Neutrophil (primary cell): ENCODE data around the gene MRPL1.
A peak's percentile ranks its signal among the peaks of the same experiment; 100 is the strongest.

Experiments
- H3K27ac ChIP-seq: fragments of 200-600 bp; sonication (generic); 2 replicates; pipeline ENCODE4 v1.5.1; 2016; ENCODE audit warnings: mild to moderate bottlenecking, moderate library complexity
- H3K27me3 ChIP-seq: fragments of 200-600 bp; sonication (generic); 2 replicates; pipeline ENCODE4 v1.6.0; 2016; ENCODE audit warnings: mild to moderate bottlenecking
- H3K36me3 ChIP-seq: fragments of 200-600 bp; sonication (generic); 2 replicates; pipeline ENCODE4 v1.5.1; 2017
- H3K4me1 ChIP-seq, 2 experiments: fragments of 200-600 bp in 1 of 2; sonication (generic) in 1 of 2; 1 replicate in 1 of 2; 2 replicates in 1 of 2; pipeline versions ENCODE4 v1.5.1 to v1.6.1; 2013 to 2016; ENCODE audit warnings: low read depth in 1 of 2, low read length in 1 of 2, mild to moderate bottlenecking in 1 of 2, moderate library complexity in 1 of 2; ENCODE audit not compliant: control insufficient read depth in 1 of 2, insufficient read depth in 1 of 2
- H3K4me3 ChIP-seq, 2 experiments: fragments of 200-600 bp in 1 of 2; sonication (generic) in 1 of 2; 1 replicate in 1 of 2; 2 replicates in 1 of 2; pipeline ENCODE4 v1.5.1; 2013 to 2016; ENCODE audit warnings: low read depth in 1 of 2, low read length in 1 of 2, mild to moderate bottlenecking in 1 of 2, moderate library complexity in 1 of 2
- H3K9me3 ChIP-seq: fragments of 200-600 bp; sonication (generic); 2 replicates; pipeline ENCODE4 v1.5.1; 2016
- TF ChIP-seq, protein P1 (sequence below): fragments of 200-600 bp; sonication (generic); IDR thresholded peaks from 2 replicates; pipeline ENCODE4 v1.5.1; 2016; ENCODE audit warnings: antibody characterized with exemption

The MRPL1 gene

DNA sequence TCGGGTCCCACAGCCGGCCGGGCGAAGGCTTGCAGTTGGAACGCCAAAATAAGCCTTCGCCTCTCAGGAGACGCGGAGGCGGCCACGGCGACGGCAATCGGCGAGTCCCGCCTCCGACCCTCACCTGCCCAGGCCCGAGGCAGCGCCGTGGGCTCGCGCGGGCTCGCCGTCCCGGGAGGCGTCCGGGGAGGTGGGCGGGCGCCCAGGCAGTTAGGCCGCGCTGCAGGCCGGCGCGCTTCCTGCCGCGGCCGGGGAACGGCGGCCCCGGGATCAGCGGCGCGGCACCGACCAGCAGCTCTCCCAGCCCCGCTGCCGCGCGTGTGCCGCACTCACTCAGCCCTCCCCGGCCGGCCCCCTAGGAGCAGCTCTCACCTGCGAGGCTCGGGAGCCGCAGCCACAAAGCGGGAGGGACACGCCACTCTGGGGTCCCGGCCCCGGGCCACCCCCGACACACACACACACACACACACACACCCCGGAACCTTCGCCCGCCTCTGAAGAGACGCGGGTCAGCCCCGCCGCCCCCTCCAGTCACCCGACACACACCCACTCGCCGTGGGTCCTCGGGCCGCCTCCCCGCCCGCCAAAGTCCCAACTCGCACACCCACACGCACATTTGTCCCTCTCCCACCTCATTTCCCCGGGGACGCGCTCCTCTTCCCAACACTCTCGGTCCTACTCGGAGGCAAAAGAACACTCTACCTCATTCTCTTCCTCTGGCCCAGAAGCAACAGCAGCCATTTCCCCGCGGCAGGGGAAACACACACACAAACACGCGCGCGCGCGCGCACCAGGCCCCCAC, 43.8 kb upstream of the MRPL1 start, which contains the start of gene CNOT6L:
Gene CNOT6L (minus strand): TSS at position 767 of the 802 bp plus-strand sequence. CDS start 60 bp downstream, at position 707.
- peak within 1 kb of the TSS; percentile 99 for H3K27ac ChIP-seq
- H3K4me3 ChIP-seq, result peak within 1 kb of the TSS; percentile 98
- no peaks in the 10 kb centered on the region for H3K9me3 ChIP-seq
- H3K27me3 ChIP-seq, result no peaks in the 10 kb centered on the region
- no peaks in the 10 kb centered on the region for H3K36me3 ChIP-seq
- peaks cover 35 to 51% of the 10 kb centered on the region in 2 experiments for H3K4me1 ChIP-seq
- TF ChIP-seq, protein P1, sequence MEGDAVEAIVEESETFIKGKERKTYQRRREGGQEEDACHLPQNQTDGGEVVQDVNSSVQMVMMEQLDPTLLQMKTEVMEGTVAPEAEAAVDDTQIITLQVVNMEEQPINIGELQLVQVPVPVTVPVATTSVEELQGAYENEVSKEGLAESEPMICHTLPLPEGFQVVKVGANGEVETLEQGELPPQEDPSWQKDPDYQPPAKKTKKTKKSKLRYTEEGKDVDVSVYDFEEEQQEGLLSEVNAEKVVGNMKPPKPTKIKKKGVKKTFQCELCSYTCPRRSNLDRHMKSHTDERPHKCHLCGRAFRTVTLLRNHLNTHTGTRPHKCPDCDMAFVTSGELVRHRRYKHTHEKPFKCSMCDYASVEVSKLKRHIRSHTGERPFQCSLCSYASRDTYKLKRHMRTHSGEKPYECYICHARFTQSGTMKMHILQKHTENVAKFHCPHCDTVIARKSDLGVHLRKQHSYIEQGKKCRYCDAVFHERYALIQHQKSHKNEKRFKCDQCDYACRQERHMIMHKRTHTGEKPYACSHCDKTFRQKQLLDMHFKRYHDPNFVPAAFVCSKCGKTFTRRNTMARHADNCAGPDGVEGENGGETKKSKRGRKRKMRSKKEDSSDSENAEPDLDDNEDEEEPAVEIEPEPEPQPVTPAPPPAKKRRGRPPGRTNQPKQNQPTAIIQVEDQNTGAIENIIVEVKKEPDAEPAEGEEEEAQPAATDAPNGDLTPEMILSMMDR, result no peak

DNA sequence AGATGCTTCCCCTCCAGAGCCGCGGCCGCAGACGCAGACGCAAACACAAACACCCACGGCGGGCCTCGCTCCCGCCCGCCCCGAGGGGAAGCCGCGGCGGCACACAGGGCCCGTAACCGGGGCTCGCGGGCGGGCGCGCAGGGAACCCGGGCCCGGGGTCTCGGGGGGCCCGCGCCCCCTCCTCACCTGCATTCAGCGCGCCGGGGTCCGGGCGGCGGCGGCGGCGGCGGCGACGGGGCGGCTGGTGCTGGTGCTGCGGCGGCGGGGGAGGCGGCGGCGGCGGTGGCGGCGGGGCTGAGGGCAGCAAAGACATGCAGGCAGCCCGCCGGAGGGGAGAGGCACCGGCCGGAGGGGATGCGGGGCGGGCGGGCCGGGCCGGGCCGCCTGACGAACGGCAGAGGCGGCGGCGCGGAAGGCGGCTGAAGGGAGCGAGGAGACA, 43.2 kb upstream of the MRPL1 start:
- no peaks in the 10 kb centered on the region for H3K36me3 ChIP-seq
- peaks cover 35 to 51% of the 10 kb centered on the region in 2 experiments for H3K4me1 ChIP-seq
- TF ChIP-seq, protein P1, result no peak

DNA sequence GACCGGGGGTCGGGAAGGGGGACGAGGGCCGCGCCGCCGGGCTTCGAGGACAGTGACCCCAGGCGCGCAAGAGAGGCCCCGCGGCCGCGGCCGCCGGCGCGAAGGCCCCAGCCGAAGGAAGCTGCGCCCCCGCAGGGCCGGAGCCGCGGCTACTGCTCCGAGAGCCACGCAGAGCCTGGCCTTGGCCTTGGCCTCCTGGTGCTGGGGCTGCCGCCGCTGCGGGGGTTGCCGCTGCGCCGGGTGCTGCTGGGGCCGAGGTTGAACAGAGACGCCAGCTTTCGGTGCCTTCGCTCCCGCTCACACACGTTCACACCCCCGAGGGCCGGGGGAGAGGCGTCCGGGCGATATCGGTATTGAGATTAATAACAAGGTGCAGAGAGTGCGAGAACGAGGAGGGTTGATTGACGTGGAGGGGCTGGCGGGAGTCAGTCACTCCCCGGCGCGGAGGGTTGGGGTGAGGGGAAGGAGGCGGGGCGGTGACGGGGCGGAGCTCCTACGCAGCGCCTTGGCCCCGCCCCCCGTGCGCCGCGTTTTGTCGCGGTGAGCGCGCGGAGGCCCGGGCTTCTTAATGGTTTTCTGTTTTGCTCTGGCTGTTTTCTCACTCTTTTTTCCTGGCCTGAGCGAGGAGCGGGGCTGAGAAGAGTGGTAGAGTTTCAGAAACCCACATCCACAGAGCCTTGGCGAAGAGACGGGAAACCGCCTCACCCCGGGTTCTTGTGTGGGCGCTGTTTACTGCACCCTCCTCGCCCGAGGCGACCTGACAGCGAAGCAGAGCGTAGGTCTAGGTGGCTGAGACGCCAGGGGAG, 42.6 kb upstream of the MRPL1 start:
- Histone ChIP-seq H3K27ac (peak overlapping the region; percentile 99), H3K4me1 (peaks cover 35 to 51% of the 10 kb centered on the region in 2 experiments), H3K9me3 (no peaks in the 10 kb centered on the region), H3K27me3 (no peaks in the 10 kb centered on the region), H3K4me3 (peak overlapping the region; percentile 98), H3K36me3 (no peaks in the 10 kb centered on the region)
- TF ChIP-seq, protein P1, result peak; percentile 18

More for the DNA sequence above, 43.2 kb upstream of the MRPL1 start:
- no peaks in the 10 kb centered on the region for H3K27me3 ChIP-seq
- peak overlapping the region; percentile 98 for H3K4me3 ChIP-seq
- H3K9me3 ChIP-seq, result no peaks in the 10 kb centered on the region
- peak overlapping the region; percentile 99 for H3K27ac ChIP-seq

DNA sequence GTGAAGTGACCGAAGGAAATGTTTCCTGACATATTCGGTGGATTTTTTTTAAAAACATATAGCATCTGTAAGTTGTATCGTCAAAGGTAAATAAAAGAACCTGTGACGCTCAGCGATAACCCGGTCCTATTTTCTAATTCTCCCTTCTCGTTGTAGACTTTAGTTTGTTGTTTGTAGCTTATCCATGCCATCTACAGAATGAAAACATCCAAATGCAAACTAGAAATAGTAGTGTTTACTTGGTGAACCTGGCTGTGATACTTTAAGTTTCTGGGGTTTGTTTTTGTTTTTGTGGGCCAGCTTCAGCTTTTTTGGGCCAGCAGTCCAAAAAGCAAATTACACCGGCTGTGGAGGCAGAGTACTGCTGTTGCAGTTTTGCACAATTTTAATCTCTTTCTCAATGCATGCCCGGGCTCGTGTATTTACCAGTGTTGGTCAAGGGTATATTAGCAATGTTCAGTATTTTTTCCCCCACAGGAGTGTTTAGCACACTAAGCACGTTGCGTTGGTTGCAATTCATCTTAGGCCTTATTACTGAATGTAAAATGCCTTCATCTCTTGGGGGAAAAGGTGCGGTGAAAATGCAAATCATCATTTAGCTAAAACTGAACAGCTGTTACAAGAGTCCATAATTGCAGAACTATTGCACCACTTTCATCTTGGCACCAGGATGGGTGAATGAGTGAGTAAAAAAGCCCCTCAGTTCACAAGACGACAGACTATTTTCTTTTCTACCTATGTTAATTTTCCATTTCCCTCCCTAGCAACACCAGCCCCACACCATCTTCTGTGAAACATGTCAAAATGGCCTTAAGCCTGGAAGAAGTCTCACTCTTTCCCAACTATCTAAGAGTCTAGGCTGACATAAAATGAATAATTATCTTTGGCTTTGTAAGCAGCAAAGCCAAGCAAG, 41.7 kb upstream of the MRPL1 start:
- Histone ChIP-seq H3K36me3 (no peaks in the 10 kb centered on the region), H3K9me3 (no peaks in the 10 kb centered on the region), H3K4me3 (peak overlapping the region; percentile 98), H3K27ac (peak overlapping the region; percentile 99), H3K27me3 (no peaks in the 10 kb centered on the region), H3K4me1 (peaks cover 35 to 42% of the 10 kb centered on the region in 2 experiments)
- TF ChIP-seq, protein P1, result no peak

DNA sequence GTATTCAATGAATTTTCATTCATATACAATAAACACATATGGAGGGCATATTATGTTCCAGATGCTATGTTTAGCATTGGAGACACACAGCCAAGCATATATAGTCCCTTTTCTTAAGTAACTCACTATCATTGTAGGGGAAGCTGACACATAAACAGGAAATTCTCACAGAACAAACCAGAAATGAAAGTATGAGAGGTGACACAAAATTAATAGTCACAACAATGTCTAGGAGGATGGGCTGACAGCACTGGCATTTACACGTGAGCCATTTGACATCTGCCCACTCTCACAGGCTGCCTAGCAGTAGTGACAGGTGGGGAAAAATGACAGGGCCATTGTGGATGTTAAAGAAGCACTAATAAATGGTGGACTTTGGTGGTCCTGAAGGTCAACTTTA, 40.9 kb upstream of the MRPL1 start:
- TF ChIP-seq, protein P1, result no peak
- peak overlapping the region; percentile 99 for H3K27ac ChIP-seq

More for the DNA sequence above, 40.9 kb upstream of the MRPL1 start:
- Histone ChIP-seq H3K4me3 (peak overlapping the region in 1 of 2 experiments; percentile 98), H3K9me3 (no peaks in the 10 kb centered on the region), H3K36me3 (no peaks in the 10 kb centered on the region), H3K4me1 (peaks cover 35 to 40% of the 10 kb centered on the region in 2 experiments), H3K27me3 (no peaks in the 10 kb centered on the region)
